Left forelimb (tissue), 1 donor: ENCODE data around the gene ZNRD2.
A peak's percentile ranks its signal among the peaks of the same experiment; 100 is the strongest.
"Not testable (repeated sequence)": the region's sequence is repeated elsewhere in the genome, so short reads cannot be mapped to it uniquely, and the experiment has no call there.

Source experiments
- DNase-seq: peaks from one replicate; pipeline ENCODE4 v3.0.0-alpha.2; 2018; ENCODE audit warnings: low spot score

The ZNRD2 gene

GRCh38 chr11:65555693-65556231 lies 14.5 kb upstream of the ZNRD2 start:
- DNase-seq = no peak

DNA sequence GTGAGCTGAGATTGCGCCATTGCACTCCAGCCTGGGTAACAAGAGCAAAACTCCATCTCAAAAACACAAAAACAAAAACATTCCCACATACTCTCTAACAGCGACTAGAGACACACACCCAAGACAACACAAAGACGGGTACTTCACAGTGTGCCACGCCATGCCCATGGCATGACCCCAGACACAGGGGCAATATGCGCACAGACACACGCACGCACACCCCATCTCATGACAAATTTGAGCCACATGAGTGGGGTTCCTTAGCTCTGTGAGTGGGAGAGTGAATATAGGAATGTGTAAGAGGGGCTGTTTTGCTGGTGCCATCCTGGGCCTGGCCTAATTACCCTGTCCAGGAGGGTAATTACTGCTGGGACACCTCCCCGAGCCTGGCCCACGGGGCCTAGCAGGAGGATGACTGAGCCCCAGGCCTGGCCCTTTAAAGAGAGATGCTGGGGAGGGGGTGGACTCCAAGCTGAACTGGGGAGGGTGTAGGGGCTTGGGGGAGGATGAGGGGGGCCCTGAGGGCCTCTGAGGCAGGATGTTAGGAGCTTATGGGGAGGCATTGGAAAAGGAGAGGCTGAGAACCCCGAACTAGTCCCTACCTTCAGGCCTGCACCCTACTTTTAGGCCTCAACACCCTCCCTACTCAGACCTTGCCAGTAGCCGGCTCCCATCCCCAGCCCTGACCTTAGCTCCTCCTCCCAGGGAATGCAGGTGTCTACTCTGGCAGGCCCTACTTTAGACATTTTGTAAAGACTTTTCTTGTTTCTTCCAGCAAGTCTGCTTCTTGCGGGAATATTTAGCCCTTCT lies 13.6 kb upstream of the ZNRD2 start:
- DNase-seq = no peak

DNA sequence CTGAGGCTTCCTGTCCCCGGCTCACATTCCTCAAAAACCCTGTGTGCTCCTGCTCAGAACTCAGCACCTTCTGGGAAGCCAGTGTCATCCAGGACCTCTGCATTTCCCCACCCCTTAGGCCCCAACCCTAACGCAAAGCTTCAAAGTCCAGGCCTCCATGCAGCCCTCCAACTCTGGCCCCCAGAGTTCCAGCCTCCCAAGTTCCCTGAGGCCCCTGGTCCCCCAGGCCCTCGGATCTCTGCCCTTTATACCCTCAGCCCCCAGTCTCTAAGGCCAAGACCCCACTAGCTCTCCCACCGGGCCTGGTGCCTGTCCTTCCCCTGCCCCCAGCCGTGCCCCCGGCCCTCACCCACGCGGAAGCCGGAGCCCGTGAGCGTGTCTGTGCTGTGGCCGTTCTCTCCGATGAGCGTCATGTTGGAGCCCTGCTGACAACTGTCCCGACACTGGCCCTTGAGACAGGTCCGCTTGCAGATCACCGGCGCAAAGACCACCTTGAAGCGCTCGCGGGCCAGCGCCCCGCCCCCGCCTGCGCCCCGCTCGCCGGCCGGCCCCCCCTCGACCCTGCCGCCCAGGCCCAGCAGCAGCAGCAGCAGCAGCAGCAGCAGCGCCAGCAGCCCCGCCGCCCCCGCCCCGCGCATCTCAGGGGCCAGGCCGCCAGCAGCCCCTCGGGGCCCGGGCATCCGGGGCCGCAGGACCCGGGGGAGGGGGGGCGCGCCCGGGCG lies 12.8 kb upstream of the ZNRD2 start:
- DNase-seq = no peak

GRCh38 chr11:65558002-65558929 lies 12.0 kb upstream of the ZNRD2 start, which contains the start of gene LTBP3:
Gene LTBP3 (minus strand): TSS chr11:65558359. CDS start chr11:65557959, 400 bp downstream.
- DNase-seq = peak; percentile 90

- no peak for DNase-seq
Observed at GRCh38 chr11:65558930-65559509, 11.3 kb upstream of the ZNRD2 start.

GRCh38 chr11:65559535-65559934 lies 10.7 kb upstream of the ZNRD2 start:
- DNase-seq = no peak

DNA sequence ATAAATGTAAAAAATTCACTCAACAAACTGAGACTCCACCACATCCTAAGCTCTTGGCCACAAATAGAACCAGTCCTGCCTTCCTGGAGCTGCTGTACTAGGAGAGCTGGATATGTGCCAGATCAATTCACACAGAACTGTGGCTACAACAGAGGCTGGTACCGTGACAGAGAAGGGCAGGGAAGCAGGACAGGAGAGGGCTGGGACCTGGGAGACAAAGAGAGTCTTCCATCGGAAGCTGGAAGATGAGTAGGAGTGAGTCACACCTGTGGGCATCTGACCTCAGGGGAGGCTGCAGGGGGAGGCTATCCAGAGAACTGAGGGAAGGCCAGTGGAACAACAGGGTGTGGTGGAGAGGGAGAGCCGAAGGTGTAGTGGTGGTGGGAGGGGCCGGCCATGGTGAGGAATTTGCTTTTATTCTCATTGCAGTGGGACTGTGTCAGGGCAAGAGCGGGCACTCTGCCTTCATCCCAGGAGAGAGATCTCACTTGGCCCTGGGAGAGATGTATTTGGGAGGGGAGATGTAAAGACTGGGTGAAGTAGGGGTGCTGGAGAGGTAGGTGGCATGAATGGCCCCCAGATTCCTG lies 10.2 kb upstream of the ZNRD2 start:
- DNase-seq = no peak

GRCh38 chr11:65560555-65561418 lies 9.5 kb upstream of the ZNRD2 start:
- DNase-seq = peak; percentile 74

GRCh38 chr11:65562020-65562419 lies 8.3 kb upstream of the ZNRD2 start:
- DNase-seq = no peak

- no peak for DNase-seq
Observed at GRCh38 chr11:65562788-65563187, 7.5 kb upstream of the ZNRD2 start.

GRCh38 chr11:65563601-65564000 lies 6.7 kb upstream of the ZNRD2 start:
- no peak for DNase-seq

- DNase-seq = not testable (repeated sequence)
Observed at GRCh38 chr11:65564879-65565559, 5.3 kb upstream of the ZNRD2 start.

DNA sequence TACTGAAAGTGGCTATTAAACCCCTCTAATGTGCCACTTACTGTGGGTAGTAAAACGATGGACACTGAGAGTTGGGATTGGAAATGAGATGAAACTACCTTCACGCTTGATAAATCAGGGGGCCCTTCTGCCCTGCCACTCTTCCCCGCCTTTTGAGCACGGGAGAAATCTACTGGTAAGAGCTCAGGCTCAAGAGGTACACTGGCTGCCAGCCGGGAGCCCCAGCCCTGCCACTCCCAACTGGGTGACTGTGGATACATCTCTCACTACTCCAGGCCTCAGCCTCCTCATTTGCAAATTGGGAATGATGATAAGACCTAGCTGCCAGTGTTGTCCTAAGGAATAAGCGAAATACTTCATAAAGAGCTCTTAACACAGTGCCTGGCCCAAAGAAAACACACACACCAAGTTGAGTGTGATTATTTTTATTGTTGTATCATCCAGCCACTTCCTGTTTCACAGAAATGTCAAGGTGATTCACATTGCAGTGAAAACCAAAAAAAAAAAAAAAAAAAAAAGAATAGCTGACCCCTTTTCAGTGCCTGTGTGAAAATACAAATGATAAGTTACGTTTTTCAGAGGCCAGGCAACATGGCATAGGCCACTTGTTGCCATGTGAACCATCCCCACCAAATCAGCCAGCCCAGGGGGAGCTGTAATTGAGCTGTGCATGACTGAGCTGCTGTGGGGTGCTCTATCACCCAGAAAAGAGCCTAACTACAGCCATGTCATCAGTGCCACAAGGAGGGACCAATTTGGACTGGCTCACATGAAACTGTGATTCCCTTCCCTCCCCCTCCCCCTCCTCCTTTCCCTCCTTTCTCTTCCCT lies 4.4 kb upstream of the ZNRD2 start:
- no peak for DNase-seq

- no peak for DNase-seq
Observed at GRCh38 chr11:65569164-65569972, 909 bp upstream of the ZNRD2 start.

GRCh38 chr11:65571420-65571819 lies 1.1 kb downstream of the ZNRD2 start:
- no peak for DNase-seq

DNA sequence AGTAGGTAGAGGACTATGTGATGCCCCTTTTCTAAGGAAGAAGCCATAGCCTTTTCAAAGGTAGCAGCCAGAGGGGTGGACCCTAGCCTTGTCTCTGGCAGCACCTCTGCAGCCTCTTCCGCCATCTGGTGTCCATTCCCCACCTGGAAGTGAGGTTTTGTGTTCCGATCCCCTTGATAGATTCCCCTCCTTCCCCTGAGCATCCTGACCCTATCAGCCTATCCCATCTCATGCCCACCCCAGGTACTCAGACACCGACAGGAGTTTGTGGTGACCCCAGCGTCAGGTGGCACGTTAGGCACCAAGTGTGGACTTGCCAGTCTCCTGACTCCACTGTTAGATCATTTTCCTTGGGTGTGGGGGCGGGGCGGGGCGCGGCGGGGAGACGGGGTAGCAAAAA lies 1.7 kb downstream of the ZNRD2 start:
- DNase-seq = no peak

- peak; percentile 93 for DNase-seq
Observed at GRCh38 chr11:65572356-65573051, 2.2 kb downstream of the ZNRD2 start, which contains the start of gene FAM89B. Gene FAM89B (plus strand): TSS chr11:65572538. CDS start chr11:65572670, 132 bp downstream.
